ENCODE results near the gene NT5C2. TPM values are rescaled to one million over a fixed set of nuclear protein-coding genes. Genes with fewer than 3 reads are reported as not detected.
"Not testable (repeated sequence)": the region's sequence is repeated elsewhere in the genome, so short reads cannot be mapped to it uniquely, and the experiment has no call there.

Gene NT5C2
- total RNA-seq, 2 donors from 2014 or later = 49.1 to 58.0 TPM

DNA sequence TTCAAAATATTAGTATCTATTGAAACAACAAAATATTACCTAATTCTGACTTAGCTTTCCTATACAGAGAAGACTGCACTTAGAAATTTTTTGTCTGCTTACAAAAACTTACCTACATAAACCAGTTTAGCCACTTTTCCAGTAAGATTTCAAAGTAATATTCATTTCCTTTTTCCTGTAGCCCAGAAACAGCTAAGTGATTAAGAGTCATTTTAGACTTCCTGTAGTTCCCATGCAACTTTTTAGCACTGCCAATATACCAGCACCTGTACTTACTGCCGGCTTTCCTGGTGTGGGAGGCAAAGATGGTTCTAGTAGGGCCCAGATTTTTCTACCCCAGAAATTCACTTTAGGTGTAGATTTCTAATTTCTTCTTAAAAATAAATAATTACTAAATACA, 21.8 kb downstream of the NT5C2 start:
- Mint-ChIP-seq H3K36me3 (ENCODE audit: low read depth) (no peaks in the 10 kb centered on the region), H3K4me3 (no peak overlapping the region), H3K4me1 (no peaks in the 10 kb centered on the region), H3K27me3 (no peaks in the 10 kb centered on the region), H3K27ac (no peak overlapping the region)
- ATAC-seq (no peak), DNase-seq (no peak)
- H3K9me3 ChIP-seq (ENCODE audit: control insufficient read depth, low read length, poor library complexity, severe bottlenecking) = no peaks in the 10 kb centered on the region

GRCh38 chr10:103168438-103168837, 24.6 kb downstream of the NT5C2 start:
- no peak for DNase-seq
- H3K27me3 Mint-ChIP-seq = no peaks in the 10 kb centered on the region
- no peak for ATAC-seq
- H3K36me3 Mint-ChIP-seq (ENCODE audit: low read depth) = no peaks in the 10 kb centered on the region
- no peaks in the 10 kb centered on the region for H3K4me1 Mint-ChIP-seq
- H3K9me3 ChIP-seq (ENCODE audit: control insufficient read depth, low read length, poor library complexity, severe bottlenecking) = no peaks in the 10 kb centered on the region
- no peak overlapping the region for H3K4me3 Mint-ChIP-seq
- H3K27ac Mint-ChIP-seq = no peak overlapping the region

GRCh38 chr10:103167554-103167953, 25.5 kb downstream of the NT5C2 start:
- H3K27ac Mint-ChIP-seq; H3K4me1 Mint-ChIP-seq; H3K27me3 Mint-ChIP-seq; H3K36me3 Mint-ChIP-seq (ENCODE audit: low read depth); H3K9me3 ChIP-seq (ENCODE audit: control insufficient read depth, low read length, poor library complexity, severe bottlenecking); H3K4me3 Mint-ChIP-seq; ATAC-seq; DNase-seq: not testable (repeated sequence)

GRCh38 chr10:103166523-103166922, 26.5 kb downstream of the NT5C2 start:
- Mint-ChIP-seq H3K27ac (no peak overlapping the region), H3K27me3 (no peaks in the 10 kb centered on the region), H3K4me3 (no peak overlapping the region), H3K4me1 (no peaks in the 10 kb centered on the region), H3K36me3 (ENCODE audit: low read depth) (peaks cover 2% of the 10 kb centered on the region)
- no peaks in the 10 kb centered on the region for H3K9me3 ChIP-seq (ENCODE audit: control insufficient read depth, low read length, poor library complexity, severe bottlenecking)
- ATAC-seq (no peak), DNase-seq (no peak)

- DNase-seq; ATAC-seq; H3K27ac Mint-ChIP-seq; H3K4me1 Mint-ChIP-seq; H3K36me3 Mint-ChIP-seq (ENCODE audit: low read depth); H3K4me3 Mint-ChIP-seq; H3K27me3 Mint-ChIP-seq; H3K9me3 ChIP-seq (ENCODE audit: control insufficient read depth, low read length, poor library complexity, severe bottlenecking): not testable (repeated sequence)
Observed at GRCh38 chr10:103163766-103164403, 29.2 kb downstream of the NT5C2 start.

DNA sequence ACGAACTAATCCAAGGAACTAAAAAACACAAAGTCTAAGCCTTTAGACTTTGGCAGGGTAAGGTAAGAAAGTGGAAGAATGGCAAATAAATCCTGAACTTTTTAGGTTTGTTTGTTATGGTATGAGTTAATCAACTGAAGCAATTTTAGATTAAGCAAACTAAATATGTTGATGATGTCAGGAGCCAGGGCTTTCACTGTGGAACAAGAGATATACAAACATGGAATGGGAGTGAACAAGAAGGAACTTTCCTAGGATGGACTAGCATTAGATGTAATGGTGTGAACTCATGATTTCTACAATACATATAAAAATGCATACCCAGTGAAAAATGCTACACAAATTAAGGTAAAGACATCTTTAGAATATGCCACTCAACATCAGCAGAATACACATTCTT, 35.8 kb downstream of the NT5C2 start:
- Mint-ChIP-seq H3K27ac (no peak overlapping the region), H3K36me3 (ENCODE audit: low read depth) (no peaks in the 10 kb centered on the region), H3K4me1 (peaks cover 11% of the 10 kb centered on the region), H3K27me3 (no peaks in the 10 kb centered on the region), H3K4me3 (no peak overlapping the region)
- ATAC-seq = no peak
- DNase-seq = no peak
- no peaks in the 10 kb centered on the region for H3K9me3 ChIP-seq (ENCODE audit: control insufficient read depth, low read length, poor library complexity, severe bottlenecking)

GRCh38 chr10:103155471-103156085, 37.5 kb downstream of the NT5C2 start:
- Mint-ChIP-seq H3K4me3 (no peak overlapping the region), H3K4me1 (peaks cover 13% of the 10 kb centered on the region), H3K27ac (peak overlapping the region; percentile 61), H3K27me3 (no peaks in the 10 kb centered on the region), H3K36me3 (ENCODE audit: low read depth) (no peaks in the 10 kb centered on the region)
- ATAC-seq (no peak), DNase-seq (no peak)
- no peaks in the 10 kb centered on the region for H3K9me3 ChIP-seq (ENCODE audit: control insufficient read depth, low read length, poor library complexity, severe bottlenecking)

DNA sequence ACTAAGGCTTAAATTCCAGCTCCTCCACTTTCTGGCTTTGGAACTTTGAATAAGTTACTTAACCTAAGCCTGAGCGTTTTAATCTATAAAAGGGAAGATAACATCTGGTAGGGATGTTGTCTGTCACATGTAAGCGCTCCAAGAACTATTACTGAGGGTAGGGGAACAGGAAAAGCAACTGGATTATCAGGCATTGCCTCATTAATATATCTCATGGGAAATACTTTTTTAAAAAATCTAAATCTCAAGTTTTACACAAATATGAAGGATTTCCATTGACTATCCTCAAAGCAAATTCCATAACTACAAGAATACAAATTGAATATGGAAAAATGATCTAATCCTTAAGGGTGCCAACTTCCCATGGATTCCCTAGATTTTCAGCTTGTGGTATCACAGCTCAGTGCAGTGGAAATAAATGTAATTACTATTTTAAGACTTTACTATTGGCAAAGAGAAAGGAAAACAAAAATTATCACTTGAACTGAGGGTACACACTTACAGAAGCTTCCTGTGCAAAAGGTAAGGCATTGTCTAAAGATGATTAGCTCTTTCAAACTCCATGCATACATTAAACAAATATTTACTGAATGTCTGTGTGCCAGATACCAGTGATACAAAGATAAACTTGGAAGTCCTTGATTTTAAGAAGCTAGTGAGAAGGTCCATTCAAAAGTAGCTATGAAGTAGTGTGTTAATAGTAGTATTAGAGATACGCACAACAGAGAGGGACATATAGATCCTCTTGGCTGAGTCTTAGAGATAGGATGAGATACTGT, 38.4 kb downstream of the NT5C2 start:
- ATAC-seq = no peak
- no peaks in the 10 kb centered on the region for H3K36me3 Mint-ChIP-seq (ENCODE audit: low read depth)
- H3K27me3 Mint-ChIP-seq = no peaks in the 10 kb centered on the region

GRCh38 chr10:103153302-103154197, 39.5 kb downstream of the NT5C2 start:
- peaks cover 12% of the 10 kb centered on the region for H3K4me1 Mint-ChIP-seq
- no peaks in the 10 kb centered on the region for H3K36me3 Mint-ChIP-seq (ENCODE audit: low read depth)
- H3K4me3 Mint-ChIP-seq = no peak overlapping the region
- ATAC-seq = no peak
- no peak for DNase-seq
- H3K27ac Mint-ChIP-seq = no peak overlapping the region
- no peaks in the 10 kb centered on the region for H3K9me3 ChIP-seq (ENCODE audit: control insufficient read depth, low read length, poor library complexity, severe bottlenecking)
- no peaks in the 10 kb centered on the region for H3K27me3 Mint-ChIP-seq

More for the DNA sequence above, 38.4 kb downstream of the NT5C2 start:
- no peaks in the 10 kb centered on the region for H3K9me3 ChIP-seq (ENCODE audit: control insufficient read depth, low read length, poor library complexity, severe bottlenecking)
- no peak overlapping the region for H3K4me3 Mint-ChIP-seq
- no peak for DNase-seq
- H3K27ac Mint-ChIP-seq = peak overlapping the region; percentile 61
- H3K4me1 Mint-ChIP-seq = peaks cover 12% of the 10 kb centered on the region

DNA sequence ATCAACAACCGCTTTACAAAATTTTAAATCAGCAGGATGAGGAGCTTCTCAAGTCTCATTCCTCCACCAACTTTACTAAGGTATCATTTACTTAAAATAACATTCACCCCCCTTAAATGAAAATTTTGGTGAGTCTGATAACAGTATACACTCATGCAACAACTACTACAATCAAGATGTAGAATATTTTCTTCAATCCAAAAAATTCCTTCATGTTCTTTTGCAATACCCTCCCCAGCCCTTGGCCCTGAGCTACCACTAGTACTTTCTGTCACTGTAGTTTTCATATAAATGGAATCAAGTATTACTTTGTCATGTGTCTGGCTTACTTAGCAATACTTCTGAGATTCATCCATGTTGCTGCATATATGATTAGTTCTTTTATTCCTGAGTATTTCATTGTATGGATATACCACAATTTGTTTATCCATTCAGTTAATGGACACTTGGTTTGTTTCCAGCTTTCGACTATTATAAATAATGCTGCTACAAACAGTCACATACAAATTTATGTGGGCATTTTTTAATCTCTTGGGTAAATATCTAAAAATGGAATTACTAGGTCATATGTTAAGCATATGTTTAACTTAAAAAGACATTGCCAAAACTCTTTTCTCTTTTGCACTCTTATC, 43.0 kb downstream of the NT5C2 start:
- no peaks in the 10 kb centered on the region for H3K27me3 Mint-ChIP-seq
- no peaks in the 10 kb centered on the region for H3K36me3 Mint-ChIP-seq (ENCODE audit: low read depth)
- peaks cover 9% of the 10 kb centered on the region for H3K4me1 Mint-ChIP-seq
- no peak overlapping the region for H3K4me3 Mint-ChIP-seq
- H3K9me3 ChIP-seq (ENCODE audit: control insufficient read depth, low read length, poor library complexity, severe bottlenecking) = no peaks in the 10 kb centered on the region
- DNase-seq = no peak
- no peak for ATAC-seq
- H3K27ac Mint-ChIP-seq = peak overlapping the region; percentile 27

- Mint-ChIP-seq H3K36me3 (ENCODE audit: low read depth) (no peaks in the 10 kb centered on the region), H3K4me1 (peaks cover 9% of the 10 kb centered on the region), H3K4me3 (no peak overlapping the region), H3K27ac (peak overlapping the region; percentile 3), H3K27me3 (no peaks in the 10 kb centered on the region)
- H3K9me3 ChIP-seq (ENCODE audit: control insufficient read depth, low read length, poor library complexity, severe bottlenecking) = no peaks in the 10 kb centered on the region
- ATAC-seq (no peak), DNase-seq (no peak)
Observed at GRCh38 chr10:103147645-103148044, 45.4 kb downstream of the NT5C2 start.

- H3K27ac Mint-ChIP-seq = no peak overlapping the region
- H3K4me3 Mint-ChIP-seq = no peak overlapping the region
- H3K27me3 Mint-ChIP-seq = no peaks in the 10 kb centered on the region
- no peaks in the 10 kb centered on the region for H3K9me3 ChIP-seq (ENCODE audit: control insufficient read depth, low read length, poor library complexity, severe bottlenecking)
- H3K36me3 Mint-ChIP-seq (ENCODE audit: low read depth) = peaks cover 2% of the 10 kb centered on the region
- H3K4me1 Mint-ChIP-seq = peaks cover 15% of the 10 kb centered on the region
- no peak for DNase-seq
- ATAC-seq = no peak
Observed at GRCh38 chr10:103145860-103146466, 47.1 kb downstream of the NT5C2 start.
